HepG2 (cell line): ENCODE results near the gene PSMB11. TPM values are rescaled to one million over a fixed set of nuclear protein-coding genes. Genes with fewer than 3 reads are reported as not detected.

Experiments
- AGO2 ChIP-seq: fragments of 200-400 bp; formaldehyde crosslinking; optimal IDR thresholded peaks from 2 replicates; pipeline ENCODE3; 2017; ENCODE audit warnings: mild to moderate bottlenecking, low read depth, low read length, moderate library complexity
- CENPBD1 ChIP-seq: sonication (generic); formaldehyde crosslinking; IDR thresholded peaks from 2 replicates; pipeline ENCODE4 v1.8.0; 2022; ENCODE audit warnings: missing genetic modification reagents, low read depth, mild to moderate bottlenecking, borderline replicate concordance
- CREB3 ChIP-seq: sonication (generic); formaldehyde crosslinking; IDR thresholded peaks from 2 replicates; pipeline ENCODE4 v1.5.0; 2020; ENCODE audit warnings: missing genetic modification reagents
- EHMT2 ChIP-seq: fragments of 200-600 bp; sonication (generic); IDR thresholded peaks from 2 replicates; pipeline ENCODE4 v1.7.0; 2017; ENCODE audit warnings: antibody characterized with exemption, low read depth, low read length, borderline replicate concordance
- EP300 ChIP-seq, 3 experiments: sonication (generic) in 1 of 3; formaldehyde crosslinking in 1 of 3; IDR thresholded peaks; 2 replicates each; pipeline versions ENCODE4 v1.5.1 to v1.6.1; 2011 to 2020; ENCODE audit warnings: low read depth in 2 of 3, low read length in 2 of 3, borderline replicate concordance in 1 of 3, improper control_type of control experiment in 1 of 3, mild to moderate bottlenecking in 1 of 3, missing genetic modification reagents in 1 of 3, moderate library complexity in 1 of 3
- ETS1 ChIP-seq: sonication (generic); formaldehyde crosslinking; IDR thresholded peaks from 2 replicates; pipeline ENCODE4 v1.4.0; 2020; ENCODE audit warnings: missing genetic modification reagents
- FOXJ3 ChIP-seq: sonication (generic); formaldehyde crosslinking; IDR thresholded peaks from 2 replicates; pipeline ENCODE4 v1.4.0; 2020; ENCODE audit warnings: missing genetic modification reagents, mild to moderate bottlenecking, borderline replicate concordance
- PPARG ChIP-seq: conservative IDR thresholded peaks from 2 replicates; pipeline ENCODE4 v1.6.1; 2016; ENCODE audit warnings: missing biosample characterization, missing genetic modification reagents
- PREB ChIP-seq: sonication (generic); formaldehyde crosslinking; IDR thresholded peaks from 2 replicates; pipeline ENCODE4 v1.4.0; 2020; ENCODE audit warnings: missing genetic modification reagents
- SALL2 ChIP-seq: sonication (generic); formaldehyde crosslinking; IDR thresholded peaks from 2 replicates; pipeline ENCODE4 v1.8.1; 2023; ENCODE audit warnings: mild to moderate bottlenecking, missing genetic modification reagents, inconsistent platforms
- SRY ChIP-seq: sonication (generic); formaldehyde crosslinking; IDR thresholded peaks from 2 replicates; pipeline ENCODE4 v1.8.0; 2022; ENCODE audit warnings: mild to moderate bottlenecking, missing genetic modification reagents
- TARDBP ChIP-seq: sonication (generic); formaldehyde crosslinking; IDR thresholded peaks from 2 replicates; pipeline ENCODE4 v1.8.0; 2022; ENCODE audit warnings: mild to moderate bottlenecking, missing genetic modification reagents
- TOPORS ChIP-seq: sonication (generic); formaldehyde crosslinking; IDR thresholded peaks from 2 replicates; pipeline ENCODE4 v1.8.0; 2023; ENCODE audit warnings: mild to moderate bottlenecking, missing genetic modification reagents
- YEATS2 ChIP-seq: sonication (generic); formaldehyde crosslinking; IDR thresholded peaks from 2 replicates; pipeline ENCODE4 v1.4.0; 2020; ENCODE audit warnings: missing genetic modification reagents, borderline replicate concordance
- ZNF318 ChIP-seq: sonication (generic); formaldehyde crosslinking; IDR thresholded peaks from 2 replicates; pipeline ENCODE4 v1.4.0; 2020; ENCODE audit warnings: mild to moderate bottlenecking, missing genetic modification reagents
- ZNF703 ChIP-seq: sonication (generic); formaldehyde crosslinking; IDR thresholded peaks from 2 replicates; pipeline ENCODE4 v1.5.1; 2020; ENCODE audit warnings: missing genetic modification reagents, mild to moderate bottlenecking, moderate library complexity, borderline replicate concordance
- ZNF891 ChIP-seq: sonication (generic); formaldehyde crosslinking; IDR thresholded peaks from 2 replicates; pipeline ENCODE4 v1.5.0; 2020; ENCODE audit warnings: mild to moderate bottlenecking, missing genetic modification reagents
- polyA plus RNA-seq, 8 experiments: library from polyadenylated mRNA; depleted of rRNA in 3 of 8; stranded (reverse) in 7 of 8; unstranded in 1 of 8; fragments of >200 nt; fragmentation: Illumina TruSeq in 4 of 8; extraction: Trizol in 4 of 8; gene quantifications; 2 replicates each; pipeline versions ENCODE4 v1.2.1 to v1.2.3, GENCODE V29; 2011 to 2016; ENCODE audit warnings: low read depth in 4 of 8, missing spikeins in 1 of 8, mixed read lengths in 1 of 8; ENCODE audit not compliant: insufficient read depth in 1 of 8
- total RNA-seq, 5 experiments: library from RNA; depleted of rRNA; stranded (reverse); fragments of >200 nt; fragmentation: Illumina TruSeq; extraction: Trizol; gene quantifications; 2 replicates each; pipeline ENCODE4 v1.2.3, GENCODE V29; 2016; ENCODE audit warnings: low read depth in 1 of 5

PSMB11 gene
- total and polyA plus RNA-seq, 2 of the 13 experiments (the other 11 are each of a cell fraction or from before 2014, with no cell fraction given) = not detected

- TF ChIP-seq CREB3 (no peak), SALL2 (CRISPR knock-in tag) (no peak), ZNF703 (no peak), PREB (CRISPR knock-in tag) (no peak), ZNF318 (CRISPR knock-in tag) (no peak), ZNF891 (no peak), ETS1 (no peak), EHMT2 (no peak), CENPBD1 (CRISPR knock-in tag) (no peak), TOPORS (CRISPR knock-in tag) (0 out of 2 replicates have a peak, but pooled peaks have one; percentile 47), AGO2 (peak; percentile 41), PPARG (CRISPR knock-in tag) (no peak), EP300 (IDR thresholded peaks at IDR 0.05; ENCODE audit: low read depth in 2 of 2, low read length in 2 of 2) (no peak), EP300 (CRISPR knock-in tag; IDR thresholded peaks at IDR 0.05; ENCODE audit: borderline replicate concordance) (0 out of 2 replicates have a peak, but pooled peaks have one; percentile 21), TARDBP (0 out of 2 replicates have a peak, but pooled peaks have one; percentile 20), YEATS2 (no peak), FOXJ3 (CRISPR knock-in tag) (no peak), SRY (no peak)
Observed at GRCh38 chr14:23024612-23025075, 17.4 kb upstream of the PSMB11 start (continued).
